ENCODE measurements around the gene SPAG16.

The SPAG16 gene

DNA sequence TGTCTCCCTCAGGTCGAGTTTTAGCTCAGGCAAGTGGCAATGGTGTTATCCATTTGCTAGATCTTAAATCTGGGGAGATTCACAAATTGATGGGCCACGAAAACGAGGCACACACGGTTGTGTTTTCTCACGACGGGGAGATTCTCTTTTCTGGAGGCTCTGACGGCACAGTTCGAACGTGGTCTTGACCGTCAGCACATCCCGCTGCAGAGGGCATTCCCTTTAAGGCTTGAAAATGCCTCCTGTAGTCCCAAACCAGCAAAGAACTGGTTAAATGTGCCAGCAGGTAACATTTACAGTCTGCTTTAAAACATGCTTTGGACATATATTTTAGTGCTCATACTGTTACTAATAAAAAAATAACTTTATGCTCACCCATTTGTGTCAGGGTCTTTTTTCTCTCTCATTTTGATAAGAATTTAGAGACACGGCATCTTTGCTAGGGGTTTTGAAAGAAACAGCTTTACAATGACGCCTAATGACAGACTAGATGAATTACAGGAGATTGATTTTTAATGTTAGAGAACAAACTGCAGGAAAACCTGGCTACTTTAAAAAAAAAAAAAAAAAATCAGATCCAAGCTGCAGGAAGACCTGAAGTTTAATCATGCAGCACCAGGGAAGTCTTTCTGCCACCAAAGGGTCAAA, 1126.0 kb downstream of the SPAG16 start:
- H3K27ac ChIP-seq, result no peak overlapping the region
- no peaks in the 10 kb centered on the region for H3K36me3 ChIP-seq (ENCODE audit: insufficient read depth, low read length)
- H3K9ac ChIP-seq (ENCODE audit: insufficient read length), result no peak overlapping the region
- DNase-seq (ENCODE audit: low read depth, low spot score), result no peak
- H3K4me3 ChIP-seq, result peak overlapping the region; percentile 28; the same call in 1 of the 2 replicates
- H3K9me3 ChIP-seq (ENCODE audit: low read depth, low read length), result no peaks in the 10 kb centered on the region
- no peak for TF ChIP-seq POLR2AphosphoS5 (IDR thresholded peaks at IDR 0.05; ENCODE audit: borderline replicate concordance, low read depth, low read length)
- TF ChIP-seq EZH2 (IDR thresholded peaks at IDR 0.05), result no peak
- TF ChIP-seq FOXP2 (optimal IDR thresholded peaks at IDR 0.05; ENCODE audit: control extremely low read depth, extremely low read length, insufficient read depth), result no peak

DNA sequence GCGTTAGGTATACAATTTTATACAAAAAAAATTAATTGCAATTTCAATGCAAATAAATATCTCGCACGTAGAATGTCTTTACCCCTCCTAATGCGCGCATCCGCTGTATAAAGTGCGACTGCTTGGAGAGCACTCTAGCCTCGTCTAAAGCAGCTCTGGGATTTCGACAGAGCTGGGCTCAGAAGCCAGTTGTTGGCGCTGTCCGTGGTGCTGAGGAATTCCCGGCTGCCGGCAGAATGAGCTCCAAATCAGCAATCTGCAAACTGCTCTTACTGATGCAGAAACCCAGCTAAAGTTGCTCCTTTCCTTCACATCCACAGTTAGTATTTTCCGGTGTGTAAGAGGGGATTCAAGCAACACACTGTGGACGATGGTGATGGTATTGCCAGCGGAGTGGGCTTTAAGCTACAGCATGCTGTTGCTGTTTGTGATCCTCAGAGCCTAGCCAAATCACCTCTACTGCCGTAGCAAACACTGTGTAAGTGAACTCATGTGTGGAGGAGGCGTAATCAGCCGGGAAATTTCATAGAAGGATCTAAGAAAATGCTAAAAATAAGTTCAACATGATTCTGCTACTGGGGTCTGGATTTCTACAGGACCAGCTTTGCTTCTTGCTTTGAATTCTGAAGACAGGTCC, 1126.8 kb downstream of the SPAG16 start, which contains the start of gene VWC2L:
TSS of gene VWC2L (plus strand) at position 137 of the 637 bp plus-strand sequence. CDS start 3,140 bp downstream, outside the sequence.
- no peak within 1 kb of the TSS for H3K9ac ChIP-seq (ENCODE audit: insufficient read length)
- TF ChIP-seq FOXP2 (optimal IDR thresholded peaks at IDR 0.05; ENCODE audit: control extremely low read depth, extremely low read length, insufficient read depth) (peak; percentile 53), EZH2 (IDR thresholded peaks at IDR 0.05) (no peak)
- DNase-seq (ENCODE audit: low read depth, low spot score), result peak; percentile 55
- no peaks in the 10 kb centered on the region for H3K9me3 ChIP-seq (ENCODE audit: low read depth, low read length)
- no peak within 1 kb of the TSS for H3K27ac ChIP-seq
- no peaks in the 10 kb centered on the region for H3K36me3 ChIP-seq (ENCODE audit: insufficient read depth, low read length)
- peak within 1 kb of the TSS; percentile 28; the same call in 1 of the 2 replicates for H3K4me3 ChIP-seq

DNA sequence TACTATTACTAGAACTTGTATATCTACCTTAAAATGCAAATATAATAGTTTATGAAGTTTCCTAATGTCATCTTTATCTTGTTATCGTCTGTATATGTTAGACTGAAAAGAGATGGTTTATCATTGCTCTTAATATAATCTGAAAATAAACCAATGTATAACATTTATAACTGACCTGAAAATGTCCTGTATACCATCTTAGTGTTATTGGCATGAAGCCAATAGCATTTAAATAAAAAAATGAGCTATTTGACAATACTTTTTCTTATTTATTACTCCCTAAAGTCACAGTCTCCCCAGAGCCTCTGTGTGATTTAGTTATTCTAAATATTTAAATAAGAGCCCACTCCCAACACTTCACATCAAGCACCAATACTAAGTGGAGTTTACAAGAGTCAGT, 1128.4 kb downstream of the SPAG16 start:
- TF ChIP-seq FOXP2 (optimal IDR thresholded peaks at IDR 0.05; ENCODE audit: control extremely low read depth, extremely low read length, insufficient read depth), result no peak
- TF ChIP-seq EZH2 (IDR thresholded peaks at IDR 0.05), result no peak
- TF ChIP-seq POLR2AphosphoS5 (IDR thresholded peaks at IDR 0.05; ENCODE audit: borderline replicate concordance, low read depth, low read length), result no peak
- H3K4me3 ChIP-seq, result no peak overlapping the region
- no peaks in the 10 kb centered on the region for H3K9me3 ChIP-seq (ENCODE audit: low read depth, low read length)
- no peak for DNase-seq (ENCODE audit: low read depth, low spot score)
- H3K9ac ChIP-seq (ENCODE audit: insufficient read length), result no peak overlapping the region
- no peak overlapping the region for H3K27ac ChIP-seq
- H3K36me3 ChIP-seq (ENCODE audit: insufficient read depth, low read length), result no peaks in the 10 kb centered on the region

DNA sequence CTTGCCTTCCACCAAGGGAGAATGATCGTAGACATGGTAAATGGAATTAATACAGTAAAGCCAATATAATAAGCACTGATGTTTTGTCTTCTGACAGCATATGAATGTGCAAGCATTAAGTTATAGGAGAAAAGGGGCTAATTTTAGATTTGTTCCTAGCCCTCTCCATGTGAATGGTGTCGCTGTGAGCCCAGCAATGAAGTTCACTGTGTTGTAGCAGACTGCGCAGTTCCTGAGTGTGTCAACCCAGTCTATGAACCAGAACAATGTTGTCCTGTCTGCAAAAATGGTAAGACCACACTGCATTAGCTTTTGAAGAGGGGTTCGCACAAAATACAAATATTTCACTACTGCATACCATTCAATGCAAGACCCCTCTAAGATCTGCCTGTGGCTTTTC, 1152.2 kb downstream of the SPAG16 start:
- TF ChIP-seq POLR2AphosphoS5 (IDR thresholded peaks at IDR 0.05; ENCODE audit: borderline replicate concordance, low read depth, low read length) (no peak), FOXP2 (optimal IDR thresholded peaks at IDR 0.05; ENCODE audit: control extremely low read depth, extremely low read length, insufficient read depth) (no peak)
- Histone ChIP-seq H3K9me3 (ENCODE audit: low read depth, low read length) (no peaks in the 10 kb centered on the region), H3K27ac (no peak overlapping the region), H3K4me3 (no peak overlapping the region), H3K36me3 (ENCODE audit: insufficient read depth, low read length) (no peaks in the 10 kb centered on the region), H3K9ac (ENCODE audit: insufficient read length) (no peak overlapping the region)
- no peak for DNase-seq (ENCODE audit: low read depth, low spot score)

DNA sequence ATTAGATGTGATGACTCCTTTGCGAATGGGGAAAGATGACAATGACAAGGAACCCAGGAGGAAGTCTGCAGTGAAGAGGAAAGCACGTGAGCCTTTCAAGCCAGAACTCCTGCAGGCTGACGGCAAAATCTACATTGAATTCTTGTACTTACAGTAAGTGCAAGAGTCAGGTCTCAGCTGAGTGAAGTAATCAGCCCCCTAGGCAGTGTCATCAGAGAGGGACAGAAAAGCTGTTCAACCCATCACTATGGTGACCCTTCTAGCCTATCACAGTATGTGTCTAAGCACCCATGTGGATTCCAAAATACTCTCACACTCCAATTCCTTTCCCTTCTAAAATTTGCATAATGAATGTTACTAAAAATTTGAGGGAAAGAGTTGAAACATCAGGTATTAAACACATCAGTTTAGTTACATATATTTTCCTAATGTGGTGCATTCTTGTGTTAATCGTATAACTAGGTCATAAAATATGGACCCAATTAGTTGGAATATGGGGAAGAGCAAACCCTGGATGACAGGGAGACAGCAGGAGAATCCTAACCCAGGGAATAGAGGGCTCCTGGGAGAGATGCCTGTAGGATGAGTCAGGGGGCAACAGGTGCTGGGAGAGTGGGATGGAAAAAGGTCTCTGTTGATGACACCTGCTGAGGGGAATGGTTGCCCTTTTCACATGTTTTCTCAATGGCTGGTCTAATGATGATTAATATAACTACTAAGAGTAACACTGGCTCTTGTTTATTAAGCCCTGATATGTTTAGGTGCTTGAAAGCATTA, 1166.0 kb downstream of the SPAG16 start:
- no peak overlapping the region for H3K27ac ChIP-seq
- H3K9ac ChIP-seq (ENCODE audit: insufficient read length), result no peak overlapping the region
- H3K36me3 ChIP-seq (ENCODE audit: insufficient read depth, low read length), result no peaks in the 10 kb centered on the region
- TF ChIP-seq EZH2 (IDR thresholded peaks at IDR 0.05) (no peak), FOXP2 (optimal IDR thresholded peaks at IDR 0.05; ENCODE audit: control extremely low read depth, extremely low read length, insufficient read depth) (no peak), POLR2AphosphoS5 (IDR thresholded peaks at IDR 0.05; ENCODE audit: borderline replicate concordance, low read depth, low read length) (no peak)
- H3K9me3 ChIP-seq (ENCODE audit: low read depth, low read length), result no peaks in the 10 kb centered on the region
- H3K4me3 ChIP-seq, result no peak overlapping the region
- no peak for DNase-seq (ENCODE audit: low read depth, low spot score)

DNA sequence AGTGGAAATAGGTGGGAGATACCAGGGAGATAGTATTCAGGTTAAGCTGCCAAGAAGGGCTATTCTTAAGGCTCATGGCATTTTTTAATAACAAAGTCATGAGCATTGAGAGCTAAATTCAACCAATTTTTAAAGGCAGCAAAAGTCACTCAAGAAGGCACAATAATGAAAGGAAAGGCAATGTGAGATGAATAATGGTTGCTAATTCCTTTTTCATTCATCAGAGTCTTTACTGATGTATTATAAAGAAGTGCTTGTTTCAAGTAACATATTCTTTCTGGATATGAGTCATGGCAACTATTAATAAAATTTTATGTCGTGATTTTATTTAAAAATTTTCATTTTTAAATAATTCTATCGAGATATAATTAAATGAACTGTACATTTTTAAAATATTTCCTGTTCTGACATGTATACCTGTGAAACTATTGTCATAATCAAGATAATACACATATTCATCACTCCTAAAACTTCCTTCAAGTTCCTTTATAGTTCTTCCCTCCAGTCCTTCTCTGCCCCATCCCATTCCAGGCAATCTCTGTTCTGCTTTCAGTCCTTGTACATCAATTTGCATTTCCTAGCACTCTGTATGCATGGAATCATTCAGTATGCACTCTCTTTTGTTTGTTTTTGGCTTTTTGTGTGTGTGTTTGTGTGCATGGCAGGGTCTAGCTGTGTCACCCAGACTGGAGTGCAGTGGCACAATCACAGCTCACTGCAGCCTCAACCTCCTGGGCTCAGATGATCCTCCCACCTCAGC, 1167.4 kb downstream of the SPAG16 start:
- H3K27ac ChIP-seq, result no peak overlapping the region
- H3K9me3 ChIP-seq (ENCODE audit: low read depth, low read length), result no peaks in the 10 kb centered on the region
- no peak overlapping the region for H3K9ac ChIP-seq (ENCODE audit: insufficient read length)
- no peaks in the 10 kb centered on the region for H3K36me3 ChIP-seq (ENCODE audit: insufficient read depth, low read length)
- no peak for TF ChIP-seq POLR2AphosphoS5 (IDR thresholded peaks at IDR 0.05; ENCODE audit: borderline replicate concordance, low read depth, low read length)
- no peak for TF ChIP-seq EZH2 (IDR thresholded peaks at IDR 0.05)
- TF ChIP-seq FOXP2 (optimal IDR thresholded peaks at IDR 0.05; ENCODE audit: control extremely low read depth, extremely low read length, insufficient read depth), result no peak
- no peak for DNase-seq (ENCODE audit: low read depth, low spot score)
- H3K4me3 ChIP-seq, result no peak overlapping the region
